CD8-positive, alpha-beta memory T cell (primary cell): ENCODE measurements around the gene GAREM1. TPM values are rescaled to one million over a fixed set of nuclear protein-coding genes. Genes with fewer than 3 reads are reported as not detected.
A peak's percentile ranks its signal among the peaks of the same experiment; 100 is the strongest.
"Not testable (repeated sequence)": the region's sequence is repeated elsewhere in the genome, so short reads cannot be mapped to it uniquely, and the experiment has no call there.

ENCODE experiments used
- CTCF ChIA-PET: fragments of 350-600 bp; sonication (Branson Sonifier 250); formaldehyde crosslinking; loops from one replicate; lab custom pipeline; 2021; ENCODE audit warnings: antibody characterized with exemption; lab: Charles Lee
- POLR2A ChIA-PET: fragments of 350-600 bp; sonication (Branson Sonifier 250); formaldehyde crosslinking; loops from one replicate; lab custom pipeline; 2021; ENCODE audit warnings: antibody characterized with exemption; lab: Charles Lee
- DNase-seq, 5 donors: peaks; one replicate each; pipeline versions ENCODE4 v3.0.0 to v3.0.0-alpha.2; 2020 to 2022; ENCODE audit warnings: mixed read lengths in 1 of 5
- H3K27ac ChIP-seq: one replicate; pipeline ENCODE4 v1.7.0; 2013; ENCODE audit warnings: low read depth, mild to moderate bottlenecking, low read length, moderate library complexity
- H3K27me3 ChIP-seq: 2 replicates; pipeline ENCODE4 v1.7.0; 2013; ENCODE audit warnings: low read length, mild to moderate bottlenecking; ENCODE audit not compliant: insufficient read depth, poor library complexity, severe bottlenecking
- H3K36me3 ChIP-seq: 2 replicates; pipeline ENCODE4 v1.7.0; 2013; ENCODE audit warnings: mild to moderate bottlenecking, low read length, moderate library complexity; ENCODE audit not compliant: insufficient read depth
- H3K4me1 ChIP-seq: 2 replicates; pipeline ENCODE4 v1.7.0; 2013; ENCODE audit warnings: mild to moderate bottlenecking, low read length, moderate library complexity; ENCODE audit not compliant: insufficient read depth
- H3K4me3 ChIP-seq: 2 replicates; pipeline ENCODE4 v1.7.0; 2013; ENCODE audit warnings: mild to moderate bottlenecking, low read length
- H3K9me3 ChIP-seq: 2 replicates; pipeline ENCODE4 v1.7.0; 2013; ENCODE audit warnings: mild to moderate bottlenecking, low read length
- H3K27ac Mint-ChIP-seq, 8 donors: one replicate each; pipeline ENCODE4 v1.8.0; 2020 to 2021; ENCODE audit warnings: mixed read lengths in 8 of 8, mild to moderate bottlenecking in 6 of 8, inconsistent platforms in 3 of 8, moderate library complexity in 3 of 8
- H3K27me3 Mint-ChIP-seq, 2 donors: one replicate each; pipeline ENCODE4 v1.8.0; 2020 to 2021; ENCODE audit warnings: mixed read lengths in 2 of 2, mild to moderate bottlenecking in 1 of 2, moderate library complexity in 1 of 2
- H3K36me3 Mint-ChIP-seq, 3 donors: one replicate each; pipeline ENCODE4 v1.8.0; 2020 to 2021; ENCODE audit warnings: mixed read lengths in 3 of 3, inconsistent platforms in 1 of 3, mild to moderate bottlenecking in 1 of 3
- H3K4me1 Mint-ChIP-seq, 3 donors: one replicate each; pipeline ENCODE4 v1.8.0; 2020 to 2021; ENCODE audit warnings: mixed read lengths in 3 of 3, inconsistent platforms in 1 of 3, mild to moderate bottlenecking in 1 of 3
- H3K4me3 Mint-ChIP-seq, 7 donors: one replicate each; pipeline ENCODE4 v1.8.0; 2020 to 2021; ENCODE audit warnings: mixed read lengths in 7 of 7, mild to moderate bottlenecking in 6 of 7, moderate library complexity in 4 of 7, inconsistent platforms in 2 of 7
- H3K9me3 Mint-ChIP-seq, 5 donors: one replicate each; pipeline ENCODE4 v1.8.0; 2020 to 2022; ENCODE audit warnings: mixed read lengths in 5 of 5, mild to moderate bottlenecking in 3 of 5, moderate library complexity in 2 of 5, inconsistent platforms in 1 of 5
- polyA plus RNA-seq: library from polyadenylated mRNA; unstranded; fragments of 300-500 nt; fragmentation: Illumina TruSeq; gene quantifications from one replicate; pipeline ENCODE4 v1.2.3, GENCODE V29; 2021
- total RNA-seq, 2 experiments: library from RNA; stranded (reverse); gene quantifications; one replicate each; pipeline ENCODE4 v1.2.3, GENCODE V29; 2021

The GAREM1 gene
- total and polyA plus RNA-seq, 3 experiments from 2014 or later: not detected

- no peaks in the 10 kb centered on the region for H3K36me3 ChIP-seq
- H3K4me3 ChIP-seq: no peak overlapping the region
- Mint-ChIP-seq H3K27me3 (peaks cover 11 to 40% of the 10 kb centered on the region in 2 donors), H3K4me3 (no peak overlapping the region), H3K36me3 (no peaks in the 10 kb centered on the region), H3K9me3 (peaks cover 0 to 4% (median 0%) of the 10 kb centered on the region in 5 donors), H3K27ac (peak overlapping the region in 1 of 8 donors; percentile 22), H3K4me1 (no peaks in the 10 kb centered on the region)
- H3K27me3 ChIP-seq: no peaks in the 10 kb centered on the region
- H3K9me3 ChIP-seq: no peaks in the 10 kb centered on the region
- H3K4me1 ChIP-seq: no peaks in the 10 kb centered on the region
- POLR2A ChIA-PET: no interaction called here
- CTCF ChIA-PET: no interaction called here
- DNase-seq: no peak
- H3K27ac ChIP-seq: no peak overlapping the region
Measured at GRCh38 chr18:32251466-32251865, 219.2 kb downstream of the GAREM1 start.

GRCh38 chr18:32249147-32249929, 221.3 kb downstream of the GAREM1 start:
- no peak overlapping the region for H3K27ac ChIP-seq
- no peaks in the 10 kb centered on the region for H3K9me3 ChIP-seq
- DNase-seq: no peak
- Mint-ChIP-seq H3K4me3 (no peak overlapping the region), H3K9me3 (peaks cover 0 to 2% (median 0%) of the 10 kb centered on the region in 5 donors), H3K4me1 (no peaks in the 10 kb centered on the region), H3K27ac (no peak overlapping the region), H3K27me3 (peaks cover 12 to 34% of the 10 kb centered on the region in 2 donors), H3K36me3 (no peaks in the 10 kb centered on the region)
- no peaks in the 10 kb centered on the region for H3K4me1 ChIP-seq
- POLR2A ChIA-PET: no interaction called here
- no peaks in the 10 kb centered on the region for H3K36me3 ChIP-seq
- H3K4me3 ChIP-seq: no peak overlapping the region
- CTCF ChIA-PET: no interaction called here
- no peaks in the 10 kb centered on the region for H3K27me3 ChIP-seq

GRCh38 chr18:32244881-32245280, 225.8 kb downstream of the GAREM1 start:
- H3K27ac ChIP-seq: no peak overlapping the region
- no peak overlapping the region for H3K4me3 ChIP-seq
- no peaks in the 10 kb centered on the region for H3K4me1 ChIP-seq
- Mint-ChIP-seq H3K27me3 (peaks cover 9 to 21% of the 10 kb centered on the region in 2 donors), H3K4me3 (no peak overlapping the region), H3K4me1 (no peaks in the 10 kb centered on the region), H3K9me3 (no peaks in the 10 kb centered on the region), H3K27ac (no peak overlapping the region), H3K36me3 (no peaks in the 10 kb centered on the region)
- CTCF ChIA-PET: no interaction called here
- POLR2A ChIA-PET: no interaction called here
- DNase-seq: no peak
- no peaks in the 10 kb centered on the region for H3K27me3 ChIP-seq
- no peaks in the 10 kb centered on the region for H3K36me3 ChIP-seq
- no peaks in the 10 kb centered on the region for H3K9me3 ChIP-seq

GRCh38 chr18:32243358-32243757, 227.3 kb downstream of the GAREM1 start:
- no peaks in the 10 kb centered on the region for H3K4me1 Mint-ChIP-seq

GRCh38 chr18:32242395-32242794, 228.3 kb downstream of the GAREM1 start:
- Mint-ChIP-seq H3K27ac (no peak overlapping the region), H3K36me3 (no peaks in the 10 kb centered on the region), H3K4me1 (no peaks in the 10 kb centered on the region), H3K9me3 (peaks cover 0 to 3% (median 0%) of the 10 kb centered on the region in 5 donors), H3K27me3 (peaks cover 8 to 22% of the 10 kb centered on the region in 2 donors), H3K4me3 (no peak overlapping the region)
- POLR2A ChIA-PET: no interaction called here
- CTCF ChIA-PET: no interaction called here
- H3K4me3 ChIP-seq: no peak overlapping the region
- no peaks in the 10 kb centered on the region for H3K27me3 ChIP-seq
- H3K9me3 ChIP-seq: no peaks in the 10 kb centered on the region
- no peak overlapping the region for H3K27ac ChIP-seq
- H3K36me3 ChIP-seq: no peaks in the 10 kb centered on the region
- no peaks in the 10 kb centered on the region for H3K4me1 ChIP-seq
- DNase-seq: no peak

More at GRCh38 chr18:32243358-32243757, 227.3 kb downstream of the GAREM1 start:
- H3K27me3 Mint-ChIP-seq: peaks cover 8 to 16% of the 10 kb centered on the region in 2 donors
- H3K27ac ChIP-seq: no peak overlapping the region
- H3K27ac Mint-ChIP-seq: no peak overlapping the region
- H3K4me3 Mint-ChIP-seq: no peak overlapping the region
- no peaks in the 10 kb centered on the region for H3K36me3 ChIP-seq
- H3K9me3 ChIP-seq: no peaks in the 10 kb centered on the region
- H3K27me3 ChIP-seq: no peaks in the 10 kb centered on the region
- no peak overlapping the region for H3K4me3 ChIP-seq
- H3K36me3 Mint-ChIP-seq: no peaks in the 10 kb centered on the region
- ChIA-PET CTCF (no interaction called here), POLR2A (no interaction called here)
- no peaks in the 10 kb centered on the region for H3K9me3 Mint-ChIP-seq
- no peaks in the 10 kb centered on the region for H3K4me1 ChIP-seq
- DNase-seq: no peak

GRCh38 chr18:32238635-32239268, 231.9 kb downstream of the GAREM1 start:
- H3K9me3 ChIP-seq: no peaks in the 10 kb centered on the region
- no peaks in the 10 kb centered on the region for H3K4me1 Mint-ChIP-seq
- no peak overlapping the region for H3K27ac ChIP-seq
- H3K36me3 ChIP-seq: no peaks in the 10 kb centered on the region
- peaks cover 2 to 5% (median 4%) of the 10 kb centered on the region in 5 donors for H3K9me3 Mint-ChIP-seq
- DNase-seq: no peak
- no peak overlapping the region for H3K27ac Mint-ChIP-seq
- H3K4me1 ChIP-seq: no peaks in the 10 kb centered on the region
- H3K36me3 Mint-ChIP-seq: peaks cover 0 to 4% (median 1%) of the 10 kb centered on the region in 3 donors
- H3K4me3 Mint-ChIP-seq: no peak overlapping the region
- CTCF ChIA-PET: no interaction called here
- H3K27me3 ChIP-seq: no peaks in the 10 kb centered on the region
- H3K4me3 ChIP-seq: no peak overlapping the region
- H3K27me3 Mint-ChIP-seq: peaks cover 11 to 32% of the 10 kb centered on the region in 2 donors
- POLR2A ChIA-PET: no interaction called here

- H3K27me3 ChIP-seq: no peaks in the 10 kb centered on the region
- no peak for DNase-seq
- H3K4me3 Mint-ChIP-seq: no peak overlapping the region
- H3K4me1 ChIP-seq: no peaks in the 10 kb centered on the region
- ChIA-PET CTCF (no interaction called here), POLR2A (no interaction called here)
- H3K4me3 ChIP-seq: no peak overlapping the region
- peaks cover 12 to 33% of the 10 kb centered on the region in 2 donors for H3K27me3 Mint-ChIP-seq
- H3K36me3 Mint-ChIP-seq: peaks cover 0 to 5% (median 1%) of the 10 kb centered on the region in 3 donors
- H3K4me1 Mint-ChIP-seq: no peaks in the 10 kb centered on the region
- H3K9me3 ChIP-seq: no peaks in the 10 kb centered on the region
- no peak overlapping the region for H3K27ac Mint-ChIP-seq
- peaks cover 2 to 6% (median 4%) of the 10 kb centered on the region in 5 donors for H3K9me3 Mint-ChIP-seq
- no peak overlapping the region for H3K27ac ChIP-seq
- H3K36me3 ChIP-seq: no peaks in the 10 kb centered on the region
Measured at GRCh38 chr18:32237049-32237448, 233.6 kb downstream of the GAREM1 start.

GRCh38 chr18:32233348-32233747, 237.3 kb downstream of the GAREM1 start:
- H3K4me3 Mint-ChIP-seq, POLR2A ChIA-PET, H3K27me3 ChIP-seq, H3K4me1 ChIP-seq, H3K9me3 Mint-ChIP-seq, H3K27ac Mint-ChIP-seq, H3K4me3 ChIP-seq, H3K9me3 ChIP-seq, H3K36me3 ChIP-seq, H3K36me3 Mint-ChIP-seq, H3K4me1 Mint-ChIP-seq, DNase-seq, CTCF ChIA-PET, H3K27ac ChIP-seq: not testable (repeated sequence)
- H3K27me3 Mint-ChIP-seq: peaks cover 5 to 24% of the 10 kb centered on the region in 2 donors
